ENCODE results near the gene ODF4.
A peak's percentile ranks its signal among the peaks of the same experiment; 100 is the strongest.
"Not testable (repeated sequence)": the region's sequence is repeated elsewhere in the genome, so short reads cannot be mapped to it uniquely, and the experiment has no call there.

Gene ODF4

DNA sequence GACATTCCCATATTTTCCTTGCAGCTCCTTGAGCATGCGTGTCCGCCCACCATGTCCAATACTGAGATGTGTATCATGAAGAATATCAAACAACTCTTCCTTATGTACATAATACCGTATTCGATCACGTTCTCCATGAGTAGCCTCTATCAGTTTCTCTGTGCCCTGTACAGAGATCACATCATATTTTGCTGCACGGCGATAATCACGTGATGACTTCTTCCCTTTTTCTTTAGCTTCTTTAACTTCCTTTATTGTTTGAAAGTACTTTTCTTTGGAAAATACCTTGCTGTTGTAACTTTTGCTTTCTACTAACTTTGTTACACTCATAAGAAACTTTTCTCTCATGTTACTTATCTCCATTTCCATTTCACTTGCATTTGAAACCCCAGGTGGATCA is 30.3 kb downstream of the ODF4 start:
- no peak for TF ChIP-seq POLR2A (IDR thresholded peaks at IDR 0.05; ENCODE audit: low read depth, low read length)
- DNase-seq (ENCODE audit: insufficient read length, low spot score): no peak
- FAIRE-seq: no peak

DNA sequence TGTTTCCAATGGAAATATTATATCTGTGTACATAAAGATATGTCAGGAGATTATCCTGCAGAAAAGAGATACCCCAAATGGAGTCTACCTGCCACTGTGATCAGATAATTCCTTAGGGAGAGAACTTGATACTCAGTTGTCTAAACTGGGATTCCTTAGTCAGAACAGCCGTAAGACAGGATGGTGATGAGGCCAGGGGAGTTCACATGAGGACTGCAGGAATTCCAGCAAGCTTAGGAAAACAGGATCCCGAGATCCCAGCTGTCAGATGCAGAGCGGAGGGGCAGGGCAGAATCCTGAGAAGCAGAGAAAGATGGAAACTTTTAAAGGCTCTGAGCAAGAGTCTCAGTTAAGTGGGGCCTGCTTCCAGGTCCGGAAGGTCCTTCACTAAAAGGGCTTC is 32.1 kb downstream of the ODF4 start:
- FAIRE-seq (no peak), DNase-seq (ENCODE audit: insufficient read length, low spot score) (no peak)
- no peak for TF ChIP-seq POLR2A (IDR thresholded peaks at IDR 0.05; ENCODE audit: low read depth, low read length)

DNA sequence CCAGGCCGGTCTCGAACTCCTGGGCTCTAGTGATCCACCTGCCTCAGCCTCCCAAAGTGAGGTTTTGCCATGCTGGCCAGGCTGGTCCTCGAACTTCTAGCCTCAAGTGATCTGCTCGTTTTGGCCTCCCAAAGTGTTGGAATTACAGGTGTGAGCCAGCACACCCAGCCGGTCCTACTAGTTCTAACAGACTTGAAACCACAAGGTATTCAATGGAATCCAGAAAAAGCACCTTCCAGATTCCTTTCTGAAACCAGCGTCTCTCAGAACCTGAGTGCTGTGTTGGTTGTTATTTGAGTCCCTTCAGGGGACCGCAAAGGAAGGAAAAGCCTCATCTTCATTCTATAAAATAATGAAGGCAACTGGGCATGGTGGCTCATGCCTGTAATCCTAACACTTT is 32.8 kb downstream of the ODF4 start:
- DNase-seq (ENCODE audit: insufficient read length, low spot score): no peak
- TF ChIP-seq POLR2A (IDR thresholded peaks at IDR 0.05; ENCODE audit: low read depth, low read length): no peak
- FAIRE-seq: no peak

DNA sequence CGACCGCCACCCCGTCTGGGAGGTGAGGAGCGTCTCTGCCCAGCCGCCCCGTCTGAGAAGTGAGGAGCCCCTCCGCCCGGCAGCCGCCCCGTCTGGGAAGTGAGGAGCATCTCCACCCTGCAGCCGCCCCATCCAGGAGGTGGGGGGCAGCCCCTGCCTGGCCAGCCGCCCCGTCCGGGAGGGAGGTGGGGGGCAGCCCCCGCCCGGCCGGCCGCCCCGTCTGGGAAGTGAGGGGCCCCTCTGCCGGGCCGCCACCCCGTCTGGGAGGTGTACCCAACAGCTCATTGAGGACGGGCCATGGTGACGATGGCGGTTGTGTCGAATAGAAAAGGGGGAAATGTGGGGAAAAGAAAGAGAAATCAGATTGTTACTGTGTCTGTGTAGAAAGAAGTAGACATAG is 34.2 kb downstream of the ODF4 start:
- not testable (repeated sequence) for FAIRE-seq

DNA sequence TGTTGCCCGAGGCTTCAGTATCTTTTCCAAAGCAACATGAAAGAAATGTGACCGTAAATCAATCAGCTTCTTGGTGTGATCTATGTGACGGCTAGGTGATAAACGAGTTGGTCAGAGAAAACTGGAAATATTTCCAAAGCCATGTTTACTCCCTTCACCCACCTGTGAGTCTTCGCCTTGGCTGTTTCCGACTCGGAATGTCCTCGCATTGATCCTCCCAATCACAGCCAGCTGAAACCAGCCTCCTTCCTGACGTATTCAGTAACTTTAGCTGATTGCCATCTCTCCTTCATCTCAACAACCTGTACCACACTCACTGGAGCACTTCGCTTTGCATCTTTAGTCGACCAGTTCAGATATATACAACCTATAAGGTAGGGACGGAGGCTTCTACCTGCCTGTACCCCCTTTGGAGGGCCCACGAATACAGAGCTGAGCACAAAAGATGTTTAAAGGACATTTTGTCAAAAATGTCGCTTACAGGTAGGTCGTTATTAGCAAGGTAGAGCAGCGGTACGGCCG is 36.2 kb downstream of the ODF4 start:
- FAIRE-seq: no peak
- no peak for TF ChIP-seq POLR2A (IDR thresholded peaks at IDR 0.05; ENCODE audit: low read depth, low read length)
- no peak for DNase-seq (ENCODE audit: insufficient read length, low spot score)

More for the DNA sequence above, 34.2 kb downstream of the ODF4 start:
- not testable (repeated sequence) for DNase-seq (ENCODE audit: insufficient read length, low spot score)

DNA sequence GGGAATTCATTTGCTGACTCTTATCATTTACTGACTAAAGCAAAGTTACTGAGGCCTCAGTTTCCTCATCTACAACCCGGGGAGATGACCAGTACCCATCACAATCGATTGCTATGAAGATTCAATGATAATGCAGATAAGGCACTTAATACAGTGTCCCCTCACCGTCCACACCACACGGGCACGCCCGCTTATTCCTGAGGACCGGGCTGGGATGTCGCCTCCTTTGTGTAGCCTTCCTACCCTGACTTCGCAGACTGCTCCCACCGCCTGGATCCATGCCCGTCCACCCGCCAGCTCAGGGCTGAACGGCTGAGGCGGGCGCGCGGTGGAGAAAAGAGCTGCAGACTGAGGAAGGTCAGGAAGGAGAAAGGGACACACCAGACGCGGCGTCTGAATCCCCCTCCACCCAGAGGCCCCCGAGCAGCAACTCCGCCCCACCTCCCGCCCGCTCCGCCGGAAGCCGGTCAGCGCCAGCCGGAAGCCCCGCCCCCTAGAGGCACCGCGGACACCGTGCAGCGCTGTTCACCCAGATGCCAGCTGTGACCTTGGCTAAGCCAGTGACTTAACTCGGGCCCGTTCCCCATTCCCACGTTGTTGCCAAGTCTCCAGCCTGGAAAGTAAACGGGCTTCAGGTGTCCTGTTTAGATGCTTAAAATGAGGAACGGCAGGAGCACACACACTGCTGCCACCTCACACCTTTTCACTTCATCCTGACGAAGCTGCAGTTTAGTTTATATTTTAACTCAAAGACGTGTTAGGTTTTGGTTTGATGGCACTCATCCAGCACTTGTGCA is 36.8 kb downstream of the ODF4 start, which contains the start of gene KRABD2:
KRABD2 (minus strand) TSS at position 434 of the 797 bp plus-strand sequence.
- TF ChIP-seq POLR2A (IDR thresholded peaks at IDR 0.05; ENCODE audit: low read depth, low read length): peak; percentile 74
- peak; percentile 93 for DNase-seq (ENCODE audit: insufficient read length, low spot score)
- peak; percentile 38 for FAIRE-seq

DNA sequence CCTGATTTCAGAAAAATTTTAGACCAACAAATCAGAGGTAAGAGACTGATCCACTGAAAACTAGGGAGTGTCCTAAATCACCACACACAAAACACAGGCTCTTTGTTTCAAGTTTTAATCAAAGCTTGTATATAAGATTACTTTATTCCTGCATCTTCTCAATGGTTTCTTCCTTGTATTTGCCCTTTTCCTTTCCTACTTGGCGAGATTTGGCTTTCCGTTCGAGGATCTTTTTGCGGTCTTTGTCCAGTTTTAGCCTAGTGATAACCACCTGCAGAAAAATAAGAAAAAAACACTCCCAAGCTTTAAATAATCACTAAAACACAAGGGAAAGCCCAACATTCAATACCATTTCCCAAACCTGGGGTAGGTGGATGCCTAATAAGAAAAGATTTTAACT is 37.8 kb downstream of the ODF4 start:
- no peak for FAIRE-seq
- no peak for TF ChIP-seq POLR2A (IDR thresholded peaks at IDR 0.05; ENCODE audit: low read depth, low read length)

DNA sequence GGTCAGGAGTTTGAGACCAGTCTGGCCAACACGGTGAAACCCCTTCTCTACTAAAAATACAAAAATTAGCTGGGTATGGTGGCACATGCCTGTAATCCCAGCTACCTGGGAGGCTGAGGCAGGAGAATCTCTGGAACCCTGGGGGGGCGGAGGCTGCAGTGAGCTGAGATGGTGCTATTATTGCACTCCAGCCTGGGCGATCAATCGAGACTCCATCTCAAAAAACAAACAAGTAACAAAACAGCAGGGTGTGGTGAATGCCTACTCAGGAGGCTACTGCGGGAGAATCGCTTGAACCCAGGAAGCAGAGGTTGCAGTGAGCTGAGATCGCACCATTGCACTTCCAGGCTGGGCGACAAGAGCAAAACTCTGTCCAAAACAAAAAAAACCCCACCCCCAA is 38.5 kb downstream of the ODF4 start:
- not testable (repeated sequence) for DNase-seq (ENCODE audit: insufficient read length, low spot score); FAIRE-seq

More for the DNA sequence above, 37.8 kb downstream of the ODF4 start:
- no peak for DNase-seq (ENCODE audit: insufficient read length, low spot score)

DNA sequence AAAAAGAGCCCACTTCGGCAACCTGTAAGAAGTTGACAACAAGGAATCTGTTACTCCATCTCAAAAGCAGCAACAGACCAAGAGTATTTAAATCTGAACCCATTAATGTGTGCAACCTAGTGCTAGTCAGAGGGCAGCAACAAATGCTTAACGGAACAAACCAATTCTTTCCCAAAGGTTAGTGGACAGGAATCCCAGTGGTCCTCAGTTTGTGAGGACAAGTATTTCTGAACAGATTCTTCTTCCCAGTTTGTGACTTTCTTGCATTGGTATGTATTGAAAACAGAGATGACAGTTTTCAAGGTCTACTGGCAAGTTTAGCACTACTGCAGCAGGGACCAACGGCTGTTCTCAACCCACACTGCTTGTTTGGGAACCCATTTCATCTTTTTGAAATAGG is 40.4 kb downstream of the ODF4 start:
- FAIRE-seq (no peak), DNase-seq (ENCODE audit: insufficient read length, low spot score) (no peak)
- TF ChIP-seq POLR2A (IDR thresholded peaks at IDR 0.05; ENCODE audit: low read depth, low read length): no peak

DNA sequence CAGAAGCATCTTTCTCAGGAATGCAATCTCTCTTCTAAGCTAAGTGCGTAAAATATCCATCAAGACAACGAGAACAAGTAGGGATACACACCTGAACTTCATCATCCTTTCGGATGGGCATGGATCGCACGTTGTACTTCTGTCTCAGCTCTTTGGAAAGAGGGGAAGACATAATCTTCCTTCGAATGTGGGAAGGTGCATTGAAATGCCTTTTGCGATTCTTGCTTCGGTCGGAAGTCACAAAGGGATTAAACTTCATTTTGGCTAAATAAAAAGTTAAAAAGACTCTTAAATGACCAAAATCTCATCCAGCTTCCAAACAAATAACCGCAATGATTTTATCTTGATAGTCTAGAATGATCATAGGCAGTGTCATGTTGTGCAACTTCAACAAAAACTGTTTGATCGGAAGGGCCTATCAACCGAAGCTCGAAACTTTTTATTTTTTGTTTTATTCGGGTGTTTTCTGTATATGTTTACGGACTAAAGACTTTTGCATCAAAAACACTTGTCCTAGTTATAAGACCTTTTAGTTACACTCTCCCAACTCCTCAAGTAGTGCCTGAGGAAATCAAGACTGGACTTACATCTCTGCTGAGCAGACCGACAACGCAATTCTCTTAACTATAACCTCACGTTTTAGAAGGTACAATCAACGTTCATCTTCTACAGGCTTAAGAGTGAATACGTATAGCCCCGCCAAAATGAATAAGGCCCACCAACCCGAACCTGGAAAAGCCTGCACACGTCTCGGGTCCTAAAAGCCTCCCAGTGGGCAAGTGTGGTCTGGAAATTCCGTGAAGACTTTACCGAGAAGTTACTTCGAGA is 42.6 kb downstream of the ODF4 start:
- TF ChIP-seq POLR2A (IDR thresholded peaks at IDR 0.05; ENCODE audit: low read depth, low read length): no peak
- FAIRE-seq: no peak
- no peak for DNase-seq (ENCODE audit: insufficient read length, low spot score)

DNA sequence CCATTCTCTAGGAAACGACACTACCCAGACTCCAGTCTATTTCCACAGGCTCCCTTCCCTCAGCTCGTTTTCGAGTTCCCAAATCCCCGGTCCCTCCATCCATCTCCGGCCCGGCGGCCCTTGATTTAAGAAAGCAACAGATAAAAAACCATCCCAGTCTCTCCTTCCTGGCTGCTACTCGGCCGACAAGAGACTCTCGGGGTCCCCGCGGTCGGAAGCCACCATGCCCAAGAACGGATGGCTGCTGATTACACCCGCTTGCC is 43.2 kb downstream of the ODF4 start:
- FAIRE-seq: no peak
- no peak for DNase-seq (ENCODE audit: insufficient read length, low spot score)
- TF ChIP-seq POLR2A (IDR thresholded peaks at IDR 0.05; ENCODE audit: low read depth, low read length): no peak

DNA sequence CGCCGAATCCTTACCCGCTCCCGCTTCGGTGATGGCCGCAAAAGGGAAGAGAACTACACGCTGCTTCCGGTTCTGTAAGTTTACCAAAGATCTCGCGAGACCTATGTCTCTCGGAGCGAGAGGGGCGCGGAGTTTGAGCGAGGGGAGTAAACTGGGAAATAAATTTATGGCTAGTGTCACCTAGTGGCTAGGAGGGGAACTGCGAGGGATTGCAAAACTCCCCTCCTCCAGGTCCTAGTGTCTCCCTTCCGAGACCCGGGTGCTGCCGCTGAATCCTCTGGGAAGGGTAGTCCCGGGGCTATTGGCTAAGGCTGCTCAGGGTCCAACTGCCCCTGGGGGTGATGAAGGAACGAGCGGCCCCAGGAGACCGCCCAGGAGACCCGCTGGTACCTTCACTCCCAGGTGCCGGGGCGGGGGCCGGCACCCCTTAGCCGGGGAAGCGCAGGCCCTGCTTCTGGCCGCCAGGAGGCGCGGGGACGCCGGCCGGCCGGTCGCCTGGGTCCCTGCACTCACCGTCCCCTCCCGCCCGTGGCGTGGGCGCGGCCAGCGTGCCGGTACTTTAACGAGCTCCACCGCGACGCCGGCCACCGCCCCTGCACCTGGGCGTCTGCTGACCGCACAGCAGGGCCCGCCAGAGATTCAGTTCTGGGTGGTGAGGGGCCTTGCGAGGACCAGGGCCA is 43.6 kb downstream of the ODF4 start, which contains the start of gene RPL26:
RPL26 (minus strand) TSS at position 51 of the 680 bp plus-strand sequence. CDS start 883 bp downstream, outside the sequence.
- peak; percentile 60 for FAIRE-seq
- peak; percentile 86 for TF ChIP-seq POLR2A (IDR thresholded peaks at IDR 0.05; ENCODE audit: low read depth, low read length)
- DNase-seq (ENCODE audit: insufficient read length, low spot score): peak; percentile 82

DNA sequence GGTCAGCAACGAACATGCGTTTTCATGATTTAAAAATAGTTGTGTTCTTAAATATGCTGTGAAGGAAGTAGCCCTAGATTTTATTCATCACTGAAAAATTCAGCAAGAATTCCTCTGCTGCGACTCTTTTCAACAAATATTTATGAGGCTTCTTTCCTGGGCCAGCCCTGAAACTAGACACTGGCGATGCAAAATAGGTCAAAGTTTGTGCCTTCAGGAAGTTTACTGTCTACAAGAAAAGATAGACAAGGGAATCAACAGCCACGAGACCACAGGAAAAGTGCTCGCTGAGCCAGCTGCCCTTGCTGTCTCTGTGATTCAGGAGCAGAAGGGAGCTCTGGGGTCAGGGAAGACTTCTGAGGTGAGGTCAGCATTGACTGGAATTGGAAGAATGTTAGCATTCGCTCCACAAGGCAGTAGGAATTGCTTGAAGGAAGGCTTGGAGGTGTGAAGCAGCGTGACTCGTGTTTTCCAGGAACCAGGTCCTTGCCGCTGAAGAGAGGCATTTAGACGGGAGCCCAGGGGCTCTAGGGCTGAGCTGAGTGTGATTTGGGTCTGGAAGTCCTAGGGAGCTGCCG is 45.2 kb downstream of the ODF4 start:
- no peak for TF ChIP-seq POLR2A (IDR thresholded peaks at IDR 0.05; ENCODE audit: low read depth, low read length)
- FAIRE-seq (peak; percentile 86), DNase-seq (ENCODE audit: insufficient read length, low spot score) (peak; percentile 80)

DNA sequence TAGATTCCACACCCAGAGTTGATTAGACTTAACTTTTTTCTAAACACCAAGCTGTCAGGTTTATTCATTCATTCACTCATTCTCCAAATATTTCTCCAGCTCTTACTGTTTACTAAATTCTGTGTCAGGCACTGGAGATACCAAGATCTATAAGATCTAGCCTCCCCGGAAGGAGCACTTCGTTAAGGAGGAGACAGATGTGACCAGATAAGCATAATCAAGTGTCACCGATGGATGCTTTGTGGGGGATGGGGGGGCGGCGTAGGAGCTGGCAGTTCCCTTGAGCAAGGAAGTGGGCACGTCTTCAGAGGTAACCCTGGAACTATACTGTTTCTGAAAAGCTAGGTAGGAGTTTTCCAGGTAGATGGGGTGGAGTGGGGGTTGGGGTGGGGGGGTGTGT is 47.2 kb downstream of the ODF4 start:
- FAIRE-seq (no peak), DNase-seq (ENCODE audit: insufficient read length, low spot score) (no peak)
- TF ChIP-seq POLR2A (IDR thresholded peaks at IDR 0.05; ENCODE audit: low read depth, low read length): no peak
